GM13977 (cell line): ENCODE measurements around the gene ISOC2.

Experiments used
- DNase-seq: peaks from one replicate; pipeline ENCODE4 v3.0.0; 2012; ENCODE audit warnings: low spot score
- CTCF ChIP-seq: IDR thresholded peaks from 2 replicates; pipeline ENCODE4 v1.5.1; 2012; ENCODE audit warnings: mild to moderate bottlenecking, control low read depth; ENCODE audit not compliant: insufficient read depth; ENCODE audit errors: extremely low read depth, missing control alignments
- in situ Hi-C: fragments of 300-500 bp; cut with MboI; formaldehyde crosslinking; loops from one replicate; pipeline ENCODE4 v1.12.0; 2022; ENCODE audit warnings: low sequenced_read_pairs, low pct_unique_long_range_greater_than_20kb, mixed read lengths, inconsistent platforms; ENCODE audit not compliant: unreplicated experiment

ISOC2 gene

GRCh38 chr19:55485439-55486011 is 24.1 kb upstream of the ISOC2 start:
- DNase-seq: no peak
- in situ Hi-C loops: no loop called here
- TF ChIP-seq CTCF: no peak

DNA sequence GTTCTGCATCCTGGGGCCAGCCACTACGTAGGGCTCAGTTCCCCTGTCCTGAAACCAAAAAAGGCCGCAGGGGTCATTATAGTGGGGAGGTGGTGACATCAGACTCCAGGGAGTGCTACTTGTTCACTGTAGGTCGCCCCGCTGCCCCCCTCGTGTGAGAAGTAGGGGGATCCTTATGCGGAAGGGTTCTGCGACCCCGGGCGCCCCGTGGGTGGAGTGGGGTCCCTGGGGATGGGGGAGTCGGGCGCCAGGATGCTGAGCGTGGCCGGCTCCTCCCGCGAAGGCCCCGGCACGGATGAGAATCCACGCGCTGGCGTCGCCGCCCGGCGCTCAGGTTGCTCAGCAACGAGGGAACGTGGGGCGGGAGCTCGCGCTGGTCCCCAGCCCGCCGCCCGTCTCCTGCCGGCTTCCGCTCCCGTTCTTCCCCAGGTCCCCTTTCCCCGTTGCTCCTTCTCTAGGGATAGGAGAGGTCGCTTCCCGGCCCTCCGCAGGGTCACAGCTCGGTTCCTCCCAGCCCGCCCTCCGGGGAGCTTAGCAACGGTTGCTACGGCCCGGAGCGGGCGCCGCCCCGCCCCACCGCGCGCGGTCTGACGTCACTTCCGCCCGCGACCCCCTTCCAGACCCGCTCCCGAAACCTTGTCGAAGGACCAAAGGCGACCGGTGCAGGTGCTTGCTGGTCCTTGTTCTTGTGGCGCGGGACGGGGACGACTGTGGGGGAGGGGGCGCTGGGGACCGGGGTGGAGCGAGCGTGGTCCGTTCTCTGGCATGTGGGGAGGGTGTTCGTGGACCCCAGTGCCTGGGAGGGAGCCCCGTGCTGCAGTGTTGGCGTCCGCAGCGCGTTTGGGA is 23.4 kb upstream of the ISOC2 start, which contains the start of gene NAT14:
Gene NAT14 (plus strand): TSS at position 596 of the 846 bp plus-strand sequence. CDS start 521 bp downstream, outside the sequence.
- in situ Hi-C loops: no loop called here
- TF ChIP-seq CTCF: no peak
- DNase-seq: peak; percentile 97

DNA sequence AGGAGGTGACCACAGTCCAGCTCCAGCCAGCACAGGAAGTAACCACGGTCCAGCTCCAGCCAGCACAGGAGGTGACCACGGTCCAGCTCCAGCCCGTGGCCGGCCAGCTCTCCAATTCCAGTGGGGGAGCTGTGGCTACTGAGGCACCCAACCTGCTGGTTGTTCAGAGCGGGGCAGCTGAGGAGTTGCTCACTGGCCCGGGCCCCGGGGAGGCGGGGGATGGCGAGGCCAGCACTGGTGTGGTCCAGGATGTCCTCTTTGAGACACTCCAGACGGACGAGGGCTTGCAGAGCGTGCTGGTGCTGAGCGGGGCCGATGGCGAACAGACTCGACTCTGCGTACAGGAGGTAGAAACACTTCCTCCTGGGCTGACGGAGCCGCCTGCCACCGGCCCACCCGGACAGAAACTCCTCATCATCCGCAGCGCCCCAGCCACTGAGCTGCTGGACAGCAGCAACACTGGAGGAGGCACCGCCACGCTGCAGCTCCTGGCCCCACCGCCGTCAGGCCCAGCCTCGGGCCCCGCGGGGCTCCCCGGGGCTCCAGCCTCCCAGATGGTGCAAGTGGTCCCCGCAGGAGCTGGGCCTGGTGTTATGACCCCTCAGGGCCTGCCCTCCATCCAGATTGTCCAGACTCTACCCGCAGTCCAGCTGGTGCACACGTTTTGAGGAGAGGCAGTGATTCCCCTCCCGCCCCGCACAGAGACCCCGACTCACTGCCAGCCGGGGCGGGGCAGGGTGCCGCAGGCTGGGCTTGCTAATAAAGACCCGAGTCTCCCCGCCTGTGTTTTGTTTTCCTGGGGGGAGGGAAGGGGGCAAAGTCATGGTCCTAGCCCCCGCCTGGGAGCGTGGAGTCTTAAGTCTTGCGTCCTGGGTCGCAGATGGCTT is 22.5 kb upstream of the ISOC2 start:
- in situ Hi-C loops: no loop called here
- no peak for TF ChIP-seq CTCF
- DNase-seq: no peak

DNA sequence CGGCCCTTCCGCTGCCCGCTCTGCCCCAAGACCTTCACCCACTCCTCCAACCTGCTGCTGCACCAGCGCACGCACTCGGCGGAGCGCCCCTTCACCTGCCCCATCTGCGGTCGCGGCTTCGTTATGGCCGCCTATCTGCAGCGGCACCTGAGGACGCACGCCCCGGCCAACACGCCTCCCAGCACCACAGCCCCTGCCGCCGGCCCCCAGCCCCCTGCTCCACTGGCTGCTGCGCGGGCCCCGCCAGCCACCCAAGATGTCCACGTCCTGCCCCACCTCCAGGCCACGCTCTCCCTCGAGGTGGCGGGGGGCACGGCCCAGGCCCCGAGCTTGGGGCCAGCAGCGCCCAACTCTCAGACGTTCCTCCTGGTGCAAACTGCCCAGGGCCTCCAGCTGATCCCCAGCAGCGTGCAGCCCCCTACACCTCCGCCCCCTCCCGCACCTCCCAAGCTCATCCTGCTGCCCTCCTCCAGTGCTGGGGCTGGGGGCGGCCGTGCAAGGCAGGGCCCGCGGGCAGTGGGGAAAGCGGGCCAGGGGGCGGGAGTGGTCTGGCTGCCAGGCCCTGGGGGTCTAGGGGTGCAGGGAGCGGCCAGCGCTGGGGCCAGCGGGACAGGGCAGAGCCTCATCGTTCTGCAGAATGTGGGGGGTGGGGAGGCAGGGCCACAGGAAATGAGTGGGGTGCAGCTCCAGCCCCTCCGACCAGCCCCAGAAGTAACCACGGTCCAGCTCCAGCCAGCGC is 21.7 kb upstream of the ISOC2 start:
- TF ChIP-seq CTCF: no peak
- in situ Hi-C loops: no loop called here
- no peak for DNase-seq

DNA sequence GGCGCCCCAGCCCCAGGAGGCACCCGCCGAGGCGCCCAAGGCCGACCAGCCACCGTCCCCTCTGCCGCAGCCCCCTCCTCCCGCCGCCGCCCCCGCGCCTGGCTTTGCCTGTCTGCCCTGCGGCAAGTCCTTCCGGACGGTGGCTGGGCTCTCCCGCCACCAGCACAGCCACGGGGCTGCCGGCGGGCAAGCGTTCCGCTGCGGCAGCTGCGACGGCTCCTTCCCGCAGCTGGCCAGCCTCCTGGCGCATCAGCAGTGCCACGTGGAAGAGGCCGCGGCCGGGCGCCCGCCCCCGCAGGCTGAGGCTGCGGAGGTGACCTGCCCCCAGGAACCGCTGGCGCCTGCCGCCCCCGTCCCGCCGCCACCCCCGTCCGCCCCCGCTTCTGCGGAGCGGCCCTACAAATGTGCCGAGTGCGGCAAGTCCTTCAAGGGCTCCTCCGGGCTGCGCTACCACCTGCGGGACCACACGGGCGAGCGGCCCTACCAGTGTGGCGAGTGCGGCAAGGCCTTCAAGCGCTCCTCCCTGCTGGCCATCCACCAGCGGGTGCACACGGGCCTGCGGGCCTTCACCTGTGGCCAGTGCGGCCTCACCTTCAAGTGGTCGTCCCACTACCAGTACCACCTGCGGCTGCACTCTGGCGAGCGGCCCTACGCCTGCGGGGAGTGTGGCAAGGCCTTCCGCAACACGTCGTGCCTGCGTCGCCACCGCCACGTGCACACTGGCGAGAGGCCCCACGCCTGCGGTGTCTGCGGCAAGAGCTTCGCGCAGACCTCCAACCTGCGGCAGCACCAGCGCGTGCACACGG is 20.9 kb upstream of the ISOC2 start:
- TF ChIP-seq CTCF: no peak
- in situ Hi-C loops: no loop called here
- DNase-seq: no peak

DNA sequence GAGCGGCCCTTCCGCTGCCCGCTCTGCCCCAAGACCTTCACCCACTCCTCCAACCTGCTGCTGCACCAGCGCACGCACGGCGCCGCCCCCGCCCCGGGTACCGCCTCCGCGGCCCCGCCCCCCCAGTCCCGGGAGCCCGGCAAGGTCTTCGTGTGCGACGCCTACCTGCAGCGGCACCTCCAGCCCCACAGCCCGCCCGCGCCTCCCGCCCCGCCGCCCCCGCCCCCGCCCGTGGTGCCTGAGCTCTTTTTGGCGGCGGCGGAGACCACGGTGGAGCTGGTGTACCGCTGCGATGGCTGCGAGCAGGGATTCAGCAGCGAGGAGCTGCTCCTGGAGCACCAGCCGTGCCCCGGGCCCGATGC is 20.3 kb upstream of the ISOC2 start:
- TF ChIP-seq CTCF: no peak
- no peak for DNase-seq
- in situ Hi-C loops: no loop called here
